Stimulated activated CD8-positive, alpha-beta memory T cell treated with anti-CD3 and anti-CD28 coated beads, Interleukin-4, amount 100 ng/mL, for 24 hours (primary cell): ENCODE data around the gene STAP2.

ENCODE experiments used
- DNase-seq: peaks from one replicate; pipeline ENCODE4 v3.0.0-alpha.2; 2020; ENCODE audit warnings: low read depth

The STAP2 gene

DNA sequence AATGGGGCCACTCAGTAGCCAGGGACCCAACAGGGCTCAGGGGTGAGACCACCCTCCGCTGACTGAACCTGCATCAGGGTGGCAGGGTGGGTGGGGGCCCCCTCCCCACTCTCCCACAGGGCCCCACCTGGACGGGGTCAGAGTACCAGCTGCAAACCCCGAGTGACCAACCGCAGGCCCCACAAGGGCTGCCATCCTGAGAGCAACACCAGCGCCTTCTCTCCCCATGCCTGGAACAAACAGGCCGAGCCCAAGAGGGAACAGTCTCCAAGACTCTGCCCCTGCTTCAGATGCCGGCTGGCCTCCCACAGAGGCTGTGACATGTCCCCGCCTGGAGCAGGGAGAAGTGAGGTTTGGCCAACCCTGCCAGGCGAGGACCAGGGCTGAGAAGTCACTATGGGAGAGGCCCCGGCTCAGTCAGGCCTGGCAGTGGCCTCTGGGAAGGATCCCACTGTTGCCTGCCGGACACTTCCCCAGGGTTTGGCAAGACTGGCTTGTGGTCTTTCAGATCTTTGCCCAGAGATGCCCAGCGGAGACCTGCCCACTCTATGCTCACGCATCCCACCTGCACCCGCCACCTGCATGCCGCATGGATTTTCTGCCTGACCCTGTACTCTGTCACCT is 31.9 kb upstream of the STAP2 start:
- no peak for DNase-seq

DNA sequence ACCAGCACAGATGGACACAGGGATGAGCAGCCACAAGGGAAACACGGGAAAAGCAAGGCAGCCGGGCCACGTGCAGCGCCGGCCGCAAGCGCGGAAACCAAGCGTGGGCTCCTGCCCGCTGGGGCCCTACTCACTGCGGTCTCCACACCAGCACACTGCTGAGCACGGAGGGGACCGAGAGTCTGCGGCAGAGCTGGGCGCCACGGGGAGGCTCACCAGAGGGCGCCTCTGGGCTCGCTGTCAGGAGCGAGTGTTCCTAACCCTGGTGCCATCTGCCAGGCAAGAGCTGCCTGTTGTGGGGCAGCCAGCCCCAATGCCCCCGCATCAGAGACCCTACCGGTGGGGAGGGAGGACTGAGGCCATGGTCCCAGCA is 31.2 kb upstream of the STAP2 start:
- peak; percentile 68 for DNase-seq

DNA sequence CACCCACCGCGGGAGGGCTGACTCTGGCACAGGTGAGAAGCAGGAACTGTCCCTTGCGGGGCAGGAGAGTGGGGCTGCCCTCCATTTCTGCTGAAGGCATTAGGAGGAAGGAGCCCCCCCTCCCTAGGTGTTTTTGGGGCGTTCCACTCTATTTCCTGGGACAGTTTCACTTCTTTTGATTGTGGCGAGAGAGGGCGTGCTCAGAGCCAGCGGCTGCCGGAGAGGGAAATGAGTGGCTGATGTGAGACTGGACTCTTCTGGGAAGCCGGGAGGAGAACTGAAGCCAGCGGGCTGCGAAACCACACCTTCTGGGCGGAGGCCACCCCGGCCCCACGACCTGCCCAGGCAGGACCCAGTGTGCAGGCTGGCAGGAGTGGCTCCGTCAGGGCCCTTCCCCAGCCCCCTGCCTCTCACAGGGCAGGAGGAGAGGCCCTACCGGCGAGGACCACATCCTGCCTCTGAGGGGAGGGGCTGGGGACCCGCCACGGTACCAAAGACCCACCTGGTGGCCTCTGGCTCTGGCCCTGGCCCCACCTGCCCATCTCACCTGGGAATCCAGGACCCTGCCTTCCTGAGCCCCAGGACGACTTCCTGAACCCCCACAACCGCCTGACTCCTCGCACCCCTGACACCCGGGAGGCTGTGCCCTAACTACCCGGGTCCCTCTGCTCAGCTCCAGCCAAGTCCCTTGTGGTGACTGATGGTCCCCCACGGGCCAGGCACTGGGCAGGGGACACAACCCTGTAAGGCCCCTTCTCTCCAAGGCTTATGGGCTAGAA is 30.7 kb upstream of the STAP2 start:
- peak; percentile 50 for DNase-seq

DNA sequence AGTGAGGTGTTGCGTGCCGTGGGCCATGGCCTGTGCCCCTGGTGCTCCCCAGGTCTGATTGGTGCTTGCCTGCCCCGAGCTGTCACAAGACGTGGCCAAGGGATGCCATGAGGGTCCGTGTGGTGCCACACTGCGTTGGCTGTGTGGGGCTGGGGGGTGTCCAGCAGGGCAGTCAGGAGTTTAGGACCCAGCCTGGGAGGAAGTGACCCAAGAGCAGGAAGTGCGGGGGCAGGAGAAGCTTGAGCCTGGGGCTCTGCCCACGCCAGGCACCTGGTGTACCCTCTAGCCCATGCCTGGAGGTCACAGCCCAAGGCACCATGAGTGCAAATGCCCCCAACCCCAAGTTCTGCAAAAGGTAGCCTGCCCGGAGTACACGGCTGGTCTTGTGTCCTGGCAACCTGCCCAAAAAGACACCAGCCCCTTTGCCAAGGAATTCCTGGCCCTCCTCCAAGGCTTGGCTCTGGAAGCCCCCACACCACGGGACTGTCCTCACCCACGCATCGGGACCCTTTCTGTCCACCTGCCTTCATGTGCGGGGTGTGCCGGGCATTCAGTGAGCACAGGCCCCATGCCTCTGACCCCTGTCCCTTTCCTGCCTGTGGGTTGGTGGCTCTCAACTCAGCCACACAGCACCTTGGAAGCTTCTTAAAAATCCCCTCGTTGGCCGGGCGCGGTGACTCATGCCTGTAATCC is 29.6 kb upstream of the STAP2 start:
- no peak for DNase-seq

DNA sequence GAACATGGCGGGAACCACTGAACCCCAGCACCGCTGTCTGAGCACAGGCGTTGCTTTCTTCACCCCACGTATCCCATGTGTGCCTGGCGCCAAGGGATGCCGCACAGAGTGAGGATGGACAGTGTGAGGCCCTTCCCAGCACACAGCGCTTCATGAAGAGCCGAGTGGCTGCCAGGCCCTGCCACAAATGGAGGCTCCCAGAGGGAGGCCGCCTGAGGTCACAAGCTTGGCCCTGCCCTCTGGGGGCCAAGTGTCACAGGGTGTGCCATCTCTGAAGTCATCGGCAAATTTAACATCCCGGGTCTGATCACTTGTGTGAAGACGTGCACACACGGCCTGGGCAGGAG is 29.1 kb upstream of the STAP2 start:
- DNase-seq, result no peak

DNA sequence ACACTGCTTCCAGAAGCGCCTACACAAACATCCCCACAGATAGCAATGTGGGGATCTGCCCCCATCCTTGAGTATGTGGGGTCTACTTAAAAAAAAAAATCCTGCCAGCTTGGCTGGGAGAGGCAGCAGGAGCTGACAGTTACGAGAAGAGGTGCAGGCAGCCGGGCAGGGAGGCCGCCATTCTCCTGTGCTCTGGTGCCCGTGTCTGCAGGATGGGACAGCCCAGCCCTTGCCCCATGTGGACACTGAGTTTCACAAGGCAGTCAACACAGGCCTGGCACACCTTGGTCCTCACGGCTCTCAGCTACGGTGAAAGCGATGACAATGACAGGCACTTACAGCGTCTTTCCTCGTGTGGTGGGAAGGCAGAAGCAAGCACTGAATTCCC is 28.7 kb upstream of the STAP2 start:
- DNase-seq, result no peak

DNA sequence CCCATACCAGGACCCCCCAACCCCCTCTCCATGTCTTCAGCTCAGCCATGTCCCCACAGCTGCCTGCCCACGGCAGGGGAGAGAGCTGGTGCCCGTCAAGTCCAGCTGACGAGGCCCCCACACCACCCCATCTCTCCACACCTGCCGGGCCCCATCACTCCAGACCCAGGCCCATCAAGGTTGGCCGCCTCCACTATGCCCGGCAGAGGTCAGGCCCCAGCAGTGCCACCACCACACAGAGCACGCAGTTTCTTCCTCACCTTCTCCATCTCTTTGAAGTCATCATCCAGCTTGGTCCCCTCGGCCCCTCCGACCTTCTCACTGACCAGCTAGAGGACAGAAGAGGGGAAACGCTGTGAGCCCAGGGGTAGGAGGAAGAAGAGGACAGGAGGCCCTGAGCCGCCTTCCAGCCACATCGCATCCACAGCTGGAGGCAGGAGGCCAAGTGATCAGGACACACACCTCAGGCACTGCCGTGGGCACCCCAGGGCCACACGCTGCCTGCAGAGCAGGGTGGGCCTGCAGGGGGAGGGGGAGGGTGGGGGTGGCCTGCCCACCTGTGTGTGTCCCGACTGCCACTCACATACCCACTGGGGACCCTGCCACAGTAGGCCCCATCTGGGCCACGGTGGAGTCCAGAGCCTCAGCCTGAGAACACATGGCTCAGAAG is 28.2 kb upstream of the STAP2 start:
- no peak for DNase-seq

DNA sequence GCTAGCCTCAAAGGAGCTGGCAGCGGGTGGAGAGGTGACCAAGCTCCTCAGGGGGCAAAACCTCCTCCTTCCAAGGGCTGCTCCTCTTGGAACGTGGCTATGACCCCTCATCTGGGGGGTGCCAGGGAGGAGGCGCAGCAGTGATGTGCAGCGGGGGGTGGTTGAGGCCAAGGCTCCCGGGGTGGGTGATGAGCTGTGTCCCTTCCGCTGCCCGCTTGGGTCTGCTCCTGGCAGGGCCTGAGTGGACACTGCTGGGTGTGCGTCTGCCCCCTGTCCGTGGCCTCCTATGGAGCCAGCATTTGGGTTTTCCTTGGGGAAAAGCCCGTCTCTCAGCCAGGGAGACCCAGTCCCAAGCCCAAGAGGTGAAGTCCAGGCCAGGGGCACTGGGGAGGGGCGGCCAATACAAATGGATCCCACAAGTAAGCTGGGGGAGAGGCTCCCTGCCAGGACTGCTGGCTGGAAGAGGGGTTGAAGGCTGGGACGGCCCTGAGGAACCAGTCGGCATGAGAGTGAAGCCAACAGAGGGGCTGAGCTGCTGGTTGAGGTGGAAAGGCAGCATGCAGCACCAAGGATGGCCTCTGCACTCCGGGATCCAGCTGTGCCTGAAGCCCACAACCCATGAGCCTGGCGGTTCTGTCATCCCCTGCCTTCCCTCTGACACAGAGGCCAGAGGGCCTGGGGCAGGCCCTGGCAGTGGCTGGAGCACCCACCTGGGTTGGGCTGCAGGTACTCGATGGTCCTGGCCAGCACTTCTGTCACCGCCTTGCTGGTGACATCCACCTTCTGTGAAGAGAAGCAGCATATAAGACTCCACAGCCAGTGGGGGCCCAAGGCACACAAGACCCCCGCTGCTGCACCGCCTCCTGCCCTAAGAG is 27.4 kb upstream of the STAP2 start:
- DNase-seq, result no peak

DNA sequence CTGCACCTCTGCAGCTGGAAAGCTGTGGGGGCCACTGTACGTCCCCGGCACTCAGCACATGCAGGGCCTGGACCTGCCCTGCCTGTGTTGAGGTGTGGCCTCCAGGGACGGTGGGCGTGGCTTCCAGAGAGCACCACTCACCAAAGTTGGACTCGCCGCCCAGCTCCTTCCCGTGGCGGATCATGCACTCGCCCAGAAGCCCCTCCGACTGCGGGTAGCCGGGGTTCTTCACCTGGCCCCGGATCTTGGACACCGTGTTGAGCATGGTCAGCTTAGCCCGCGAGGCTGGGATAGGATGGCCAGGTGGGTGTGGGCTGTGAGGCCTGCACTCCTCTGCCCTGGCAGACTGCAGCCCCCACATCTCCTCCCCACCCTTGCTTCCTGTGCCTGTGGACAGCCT is 26.7 kb upstream of the STAP2 start:
- DNase-seq, result no peak

DNA sequence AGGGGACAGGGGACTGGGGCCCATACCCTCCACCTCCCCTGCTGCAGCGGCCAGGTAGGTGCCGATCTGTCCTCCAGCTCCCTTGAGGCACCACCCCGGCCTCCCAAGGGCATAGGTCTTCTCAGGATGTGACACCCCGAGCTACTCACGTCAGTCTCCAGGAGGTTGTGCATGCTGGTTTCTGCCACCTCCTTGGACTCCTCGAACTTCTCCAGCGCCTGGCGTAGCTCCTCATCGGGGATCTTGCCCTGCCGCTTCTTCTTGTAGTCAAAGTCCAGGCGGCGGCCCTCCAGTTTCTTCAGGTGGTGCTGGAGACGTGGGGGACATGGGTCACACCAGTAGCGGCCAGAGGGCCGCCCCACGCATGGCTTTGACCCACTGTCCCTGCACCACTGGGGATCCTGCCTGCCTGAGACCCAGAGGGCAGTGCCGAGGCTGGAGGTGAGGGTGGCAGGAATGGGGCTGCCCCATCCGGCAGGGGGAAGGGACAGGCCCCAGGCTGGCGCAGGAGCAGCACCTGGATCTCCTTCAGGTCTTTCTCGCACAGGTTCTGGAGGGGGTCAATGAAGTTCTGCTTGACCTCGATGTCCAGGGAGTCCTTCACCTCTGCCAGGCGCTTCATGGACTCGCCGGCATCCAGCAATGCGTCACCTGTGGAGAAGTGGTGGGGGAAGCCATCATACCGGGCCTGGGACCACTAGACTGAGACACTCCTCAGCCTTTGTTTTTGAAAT is 25.1 kb upstream of the STAP2 start:
- DNase-seq, result no peak

DNA sequence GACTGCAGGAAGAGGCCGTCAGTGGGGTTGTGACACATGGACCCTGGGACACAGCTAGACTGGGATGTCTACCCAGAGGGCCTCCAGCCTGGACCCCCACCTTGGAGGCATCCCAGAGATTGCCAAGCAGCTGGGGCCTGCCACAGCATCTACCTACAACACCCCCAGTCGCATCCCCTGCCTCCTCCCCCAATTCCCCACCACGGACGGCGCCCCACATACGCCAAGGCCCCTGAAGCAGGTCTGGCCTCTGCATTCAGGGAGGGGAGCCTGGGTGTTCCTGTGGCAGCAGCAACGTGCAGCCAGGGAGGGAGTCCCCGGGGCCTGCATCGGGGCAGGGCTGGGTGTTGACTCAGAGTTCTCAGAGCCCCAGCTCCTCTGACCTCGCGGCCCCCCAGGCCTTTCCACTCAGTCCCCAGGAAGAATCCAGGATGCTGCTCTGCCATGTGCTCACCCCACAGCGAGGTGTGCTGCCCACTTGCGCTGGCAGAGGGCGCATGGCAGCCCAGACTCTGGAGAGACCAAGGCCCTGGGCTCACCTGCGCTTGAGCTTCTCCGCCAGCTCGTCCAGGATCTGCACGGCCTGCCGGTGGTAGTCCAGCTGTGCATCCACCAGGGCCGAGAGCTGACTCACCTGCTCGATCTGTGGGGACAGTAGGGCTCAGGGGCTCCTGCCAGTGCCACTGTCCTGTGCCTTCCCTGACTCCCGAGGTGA is 24.4 kb upstream of the STAP2 start:
- no peak for DNase-seq

DNA sequence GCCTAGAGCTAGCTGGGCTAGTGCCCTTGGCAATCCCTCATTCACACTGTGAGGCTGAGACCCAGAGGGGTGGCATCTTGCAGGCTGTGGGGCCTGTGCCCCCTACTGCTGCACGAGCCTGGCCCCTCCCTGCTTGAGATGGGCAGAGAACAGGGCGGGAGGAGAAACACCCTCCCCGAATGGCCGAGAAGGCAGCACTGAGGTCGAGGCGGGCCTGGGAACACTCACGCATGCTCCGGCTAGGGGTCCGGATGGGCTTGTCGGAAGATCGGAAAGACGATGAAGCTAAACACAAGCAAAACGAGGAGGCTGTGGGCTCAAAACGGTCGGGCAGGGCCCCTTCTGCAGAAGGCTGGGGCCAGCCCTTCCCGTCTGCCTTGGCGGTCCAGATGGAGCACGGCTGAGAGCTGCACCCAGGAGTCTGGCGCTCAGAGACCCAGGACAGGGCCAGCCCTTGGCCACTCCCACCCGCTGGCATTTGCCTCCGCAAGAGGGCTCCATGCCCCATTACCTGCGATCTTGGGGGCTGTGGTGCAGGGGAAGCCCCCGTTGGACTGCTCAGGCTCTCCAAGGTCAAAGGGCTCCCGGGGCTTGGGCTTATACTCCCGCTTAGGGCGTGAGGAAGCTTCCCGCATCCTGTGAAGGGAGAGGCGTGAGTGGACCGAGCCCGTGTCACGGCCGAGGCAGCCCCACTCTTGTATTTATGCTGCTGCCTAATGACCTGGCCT is 23.6 kb upstream of the STAP2 start:
- DNase-seq, result no peak

DNA sequence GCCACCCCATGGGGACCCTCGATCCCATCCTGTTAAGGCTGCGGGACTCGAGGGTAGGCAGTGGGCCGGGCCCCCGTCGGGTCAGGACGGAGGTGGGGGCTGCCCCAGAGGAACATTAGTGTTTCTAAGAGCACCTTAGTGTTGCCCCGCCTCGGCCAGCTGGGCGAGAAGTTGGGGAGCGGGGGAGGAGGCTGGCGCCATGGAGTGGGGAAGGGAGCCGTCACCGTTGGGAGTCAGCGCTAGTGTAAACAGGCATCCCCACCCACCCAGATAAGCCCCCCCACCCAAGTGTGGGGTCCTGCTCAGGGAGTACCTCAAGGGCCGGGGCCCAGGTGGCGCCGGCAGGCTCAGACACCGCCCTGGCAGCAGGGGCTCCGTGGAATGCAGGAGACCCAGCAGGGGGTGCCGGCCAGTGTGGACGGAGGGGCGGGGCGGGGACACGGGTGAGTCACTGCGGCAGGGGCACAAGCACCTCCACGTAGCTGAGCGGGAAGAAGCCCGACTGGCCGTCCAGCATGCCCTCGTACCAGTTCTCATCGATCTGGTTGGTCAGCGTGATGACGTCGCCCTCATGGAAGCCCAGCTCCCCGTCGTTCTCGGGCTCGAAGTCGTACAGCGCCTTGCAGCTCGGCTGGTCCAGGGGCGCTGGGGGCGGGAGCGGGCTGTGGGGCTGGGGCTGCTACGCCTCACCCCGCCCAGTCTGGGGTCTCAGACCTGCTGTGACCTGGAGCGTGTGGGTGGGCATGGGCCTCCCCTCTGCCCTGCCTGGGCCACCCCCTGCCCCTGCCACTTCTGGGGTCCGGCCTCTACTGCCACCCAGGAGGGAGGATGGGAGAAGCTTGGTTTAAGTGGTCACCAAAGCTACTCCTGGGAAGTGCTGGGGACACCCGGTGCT is 22.8 kb upstream of the STAP2 start:
- DNase-seq, result no peak

DNA sequence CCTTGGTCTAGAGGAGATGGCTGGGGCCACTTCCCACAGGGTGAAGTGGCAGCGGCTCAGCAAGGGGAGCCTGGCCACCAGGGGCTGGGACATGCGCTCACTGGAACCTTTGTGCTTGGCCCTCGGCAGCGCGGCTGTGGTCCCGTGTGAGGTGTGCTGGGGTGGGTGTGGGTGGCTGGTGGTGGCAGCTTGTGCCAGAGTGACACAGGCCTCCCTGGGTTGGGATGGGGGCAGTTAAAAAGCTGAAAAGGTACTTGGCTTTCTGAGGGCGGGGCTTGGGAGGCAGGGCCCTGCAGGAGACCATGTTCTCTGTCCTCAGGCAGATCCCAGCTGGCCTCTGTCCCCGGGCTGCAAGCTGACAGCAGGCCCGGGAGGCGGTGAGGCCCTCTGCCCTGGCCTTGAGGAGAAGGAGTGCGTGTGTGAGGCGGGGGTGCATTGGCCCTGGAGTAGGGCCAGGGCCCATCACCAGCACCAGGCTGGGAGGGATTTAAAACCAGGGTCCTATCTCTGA is 22.1 kb upstream of the STAP2 start:
- DNase-seq, result no peak

DNA sequence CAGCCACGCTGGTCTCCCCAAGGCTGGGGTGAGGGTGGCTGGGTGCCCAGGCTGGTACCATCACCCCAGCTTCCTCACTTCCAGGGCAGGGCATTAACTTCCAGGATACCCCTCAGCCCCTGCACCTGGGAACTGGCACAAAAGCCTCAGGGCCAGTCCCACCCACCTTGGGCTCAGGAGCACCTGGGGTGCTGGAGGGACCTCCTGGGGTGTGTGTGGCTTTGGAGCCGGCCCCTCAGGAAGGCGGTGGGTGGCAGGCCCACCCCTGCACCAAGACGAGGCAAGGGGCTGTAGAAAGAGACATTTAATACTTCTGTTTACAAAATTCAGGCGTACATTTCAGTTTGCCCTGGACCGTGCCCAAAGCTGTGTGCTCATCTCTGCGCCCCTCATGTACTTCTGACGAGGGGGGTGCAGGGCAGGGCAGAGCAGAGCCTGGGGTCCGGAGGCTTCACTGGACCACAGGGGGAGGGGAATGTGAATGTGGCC is 21.5 kb upstream of the STAP2 start:
- no peak for DNase-seq

DNA sequence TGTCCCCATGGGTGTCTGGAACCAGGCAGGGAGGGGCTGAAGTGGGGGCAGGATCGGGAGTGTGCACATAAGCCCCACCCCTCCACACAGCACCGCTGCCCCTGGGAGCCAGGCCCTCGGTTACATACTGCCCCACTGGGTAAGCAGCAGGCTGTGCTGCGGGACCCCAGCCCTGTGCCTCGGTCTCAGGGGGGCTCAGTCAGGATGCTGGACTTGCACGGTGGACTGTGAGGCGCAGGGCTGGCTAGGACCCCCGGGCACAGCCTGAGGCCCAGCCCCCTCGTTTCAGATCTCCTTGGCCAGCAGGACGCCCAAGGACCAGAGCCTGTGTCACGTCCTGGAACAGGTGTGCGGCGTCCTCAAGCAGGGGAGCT is 21.0 kb upstream of the STAP2 start:
- DNase-seq, result no peak

DNA sequence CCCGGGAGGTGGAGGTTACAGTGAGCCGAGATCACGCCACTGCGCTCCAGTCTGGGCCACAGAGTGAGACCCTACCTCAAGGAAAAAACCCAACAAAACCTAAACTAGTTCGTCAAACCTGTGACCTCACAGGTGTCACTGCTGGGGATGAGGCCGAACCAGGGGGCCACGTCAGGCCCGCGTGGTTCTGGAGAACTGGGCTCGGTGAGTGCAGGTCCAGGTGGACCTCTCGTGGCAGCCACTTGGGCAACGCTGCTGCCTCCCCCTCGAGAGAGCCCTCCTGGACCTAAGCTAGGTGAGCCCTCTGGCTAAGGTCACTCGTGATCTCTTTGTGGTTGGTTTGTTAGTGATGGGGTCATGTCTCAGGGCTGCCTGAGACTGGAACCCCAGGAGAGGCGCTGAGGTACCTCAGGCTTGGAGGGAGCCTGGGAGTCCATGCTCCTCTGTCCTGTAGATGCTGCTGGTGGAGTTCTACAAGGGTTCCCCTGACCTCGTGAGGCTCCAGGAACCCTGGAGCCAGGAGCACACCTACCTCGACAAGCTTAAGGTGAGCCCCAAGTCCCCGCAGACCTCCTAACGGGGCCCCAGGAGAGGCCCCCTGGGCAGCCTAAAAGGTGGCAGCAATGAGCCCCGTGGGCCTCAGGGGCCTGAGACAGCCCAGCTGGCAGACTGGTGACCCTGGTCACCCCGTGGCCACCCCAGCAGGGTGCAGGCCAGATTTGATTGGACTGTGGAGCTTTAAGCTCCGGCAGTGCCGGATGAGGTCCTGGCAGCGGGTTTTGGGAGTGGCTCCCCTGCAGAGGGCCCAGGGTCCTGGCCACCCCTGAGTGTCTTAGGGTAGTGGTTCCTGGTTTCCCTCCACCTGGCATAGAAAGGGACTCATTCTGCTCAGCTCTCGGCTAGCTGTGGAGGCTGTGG is 20.3 kb upstream of the STAP2 start:
- DNase-seq, result no peak
